Suprapubic skin (tissue), 4 donors: ENCODE measurements around the gene RUNX1. TPM values are rescaled to one million over a fixed set of nuclear protein-coding genes. Genes with fewer than 3 reads are reported as not detected.

ENCODE experiments used
- DNase-seq, 2 donors: peaks; one replicate each; pipeline ENCODE4 v3.0.0-alpha.2; 2019; ENCODE audit warnings: low spot score in 2 of 2
- H3K27ac ChIP-seq: fragments of 200-600 bp; sonication (generic); one replicate; pipeline ENCODE4 v1.5.1; 2019
- H3K27me3 ChIP-seq: fragments of 200-600 bp; sonication (generic); one replicate; pipeline ENCODE4 v1.5.1; 2019
- H3K36me3 ChIP-seq: fragments of 200-600 bp; sonication (generic); one replicate; pipeline ENCODE4 v1.5.1; 2019
- H3K4me1 ChIP-seq: fragments of 200-600 bp; sonication (generic); one replicate; pipeline ENCODE4 v1.5.1; 2019
- H3K4me3 ChIP-seq: fragments of 200-600 bp; sonication (generic); one replicate; pipeline ENCODE4 v1.5.1; 2019; ENCODE audit warnings: mild to moderate bottlenecking
- H3K9me3 ChIP-seq: fragments of 200-600 bp; sonication (generic); one replicate; pipeline ENCODE4 v1.5.1; 2019
- CTCF ChIP-seq, 2 donors: fragments of 200-600 bp in 1 of 2; fragments of 450-650 bp in 1 of 2; sonication (generic) in 1 of 2; IDR thresholded peaks; one replicate each; pipeline ENCODE4 v1.5.1; 2016 to 2019; ENCODE audit warnings: antibody characterized with exemption in 2 of 2, mild to moderate bottlenecking in 1 of 2, moderate library complexity in 1 of 2
- EP300 ChIP-seq: sonication (generic); formaldehyde crosslinking; IDR thresholded peaks from one replicate; pipeline ENCODE4 v1.6.1; 2017; ENCODE audit warnings: antibody characterized with exemption
- POLR2A ChIP-seq, 2 donors: fragments of 450-650 bp; IDR thresholded peaks; one replicate each; pipeline ENCODE4 v1.6.1; 2017; ENCODE audit warnings: antibody characterized with exemption in 2 of 2, mild to moderate bottlenecking in 2 of 2, moderate library complexity in 2 of 2
- POLR2AphosphoS5 ChIP-seq, 3 donors: sonication (generic); formaldehyde crosslinking; IDR thresholded peaks; one replicate each; pipeline ENCODE4 v1.6.1; 2017; ENCODE audit warnings: antibody characterized with exemption in 3 of 3
- WGBS: methylation state at CpG from one replicate; pipeline ENCODE4 v1.1.5; 2018; 5-methylcytosine and 5-hydroxymethylcytosine counted together
- total RNA-seq, 4 donors: library from RNA; depleted of rRNA; stranded (reverse); fragments of >200 nt; gene quantifications; one replicate each; pipeline ENCODE4 v1.1.0, GENCODE V29; 2016

Gene RUNX1
- total RNA-seq, 4 donors from 2014 or later: 15.4 to 26.7 (median 20.5) TPM

- no peak overlapping the region for H3K27ac ChIP-seq
- no peaks in the 10 kb centered on the region for H3K9me3 ChIP-seq
- H3K36me3 ChIP-seq: peaks cover 14% of the 10 kb centered on the region
- H3K4me1 ChIP-seq: peaks cover 24% of the 10 kb centered on the region
- H3K4me3 ChIP-seq: no peak overlapping the region
- TF ChIP-seq POLR2A (IDR thresholded peaks at IDR 0.05): no peak
- no peak for TF ChIP-seq CTCF (IDR thresholded peaks at IDR 0.05)
- 87% methylated on average over 7 of the region's 7 CpGs for WGBS
- DNase-seq: no peak
- H3K27me3 ChIP-seq: no peaks in the 10 kb centered on the region
Observed at GRCh38 chr21:34821717-34822116, 227.4 kb downstream of the RUNX1 start.

DNA sequence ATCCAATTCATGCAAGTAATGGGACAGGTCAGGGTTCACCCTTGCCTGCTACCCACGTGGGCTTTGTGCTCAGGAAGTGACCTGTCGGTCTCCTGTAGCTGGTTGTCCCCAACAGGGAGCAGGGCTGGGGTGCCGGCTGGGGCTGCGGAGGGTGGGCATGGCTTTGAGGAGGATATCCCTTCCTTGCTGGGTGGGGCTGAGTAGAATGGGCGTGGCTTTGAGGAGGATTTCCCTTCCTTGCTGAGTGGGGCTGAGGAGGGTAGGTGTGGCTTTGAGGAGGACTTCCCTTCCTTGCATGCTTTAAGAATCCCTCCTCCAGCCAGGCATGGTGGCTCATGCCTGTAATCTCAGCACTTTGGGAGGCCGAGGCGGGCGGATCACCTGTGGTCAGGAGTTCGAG, 229.1 kb downstream of the RUNX1 start:
- H3K27me3 ChIP-seq: no peaks in the 10 kb centered on the region
- H3K4me3 ChIP-seq: no peak overlapping the region
- TF ChIP-seq POLR2AphosphoS5 (IDR thresholded peaks at IDR 0.05) (no peak), EP300 (no peak), POLR2A (IDR thresholded peaks at IDR 0.05) (no peak), CTCF (IDR thresholded peaks at IDR 0.05) (no peak)
- no peak overlapping the region for H3K27ac ChIP-seq
- peaks cover 30% of the 10 kb centered on the region for H3K4me1 ChIP-seq
- no peaks in the 10 kb centered on the region for H3K9me3 ChIP-seq
- DNase-seq: no peak
- peaks cover 14% of the 10 kb centered on the region for H3K36me3 ChIP-seq
- WGBS: 89% methylated on average over 8 of the region's 9 CpGs

GRCh38 chr21:34819357-34819999, 229.6 kb downstream of the RUNX1 start:
- peaks cover 34% of the 10 kb centered on the region for H3K4me1 ChIP-seq
- H3K9me3 ChIP-seq: no peaks in the 10 kb centered on the region
- H3K4me3 ChIP-seq: no peak overlapping the region
- H3K27me3 ChIP-seq: no peaks in the 10 kb centered on the region
- no peak for DNase-seq
- no peak for TF ChIP-seq EP300
- no peak for TF ChIP-seq POLR2AphosphoS5 (IDR thresholded peaks at IDR 0.05)
- TF ChIP-seq CTCF (IDR thresholded peaks at IDR 0.05): no peak
- no peak for TF ChIP-seq POLR2A (IDR thresholded peaks at IDR 0.05)
- 70% methylated on average over 15 of the region's 15 CpGs for WGBS
- peak overlapping the region; percentile 25 for H3K27ac ChIP-seq
- peaks cover 14% of the 10 kb centered on the region for H3K36me3 ChIP-seq

- TF ChIP-seq EP300: no peak
- TF ChIP-seq POLR2AphosphoS5 (IDR thresholded peaks at IDR 0.05): no peak
- no peak for TF ChIP-seq POLR2A (IDR thresholded peaks at IDR 0.05)
- no peak for TF ChIP-seq CTCF (IDR thresholded peaks at IDR 0.05)
- no peak overlapping the region for H3K4me3 ChIP-seq
- no peaks in the 10 kb centered on the region for H3K9me3 ChIP-seq
- WGBS: 35% methylated on average over 8 of the region's 8 CpGs
- H3K27me3 ChIP-seq: no peaks in the 10 kb centered on the region
- peaks cover 42% of the 10 kb centered on the region for H3K4me1 ChIP-seq
- H3K36me3 ChIP-seq: peaks cover 14% of the 10 kb centered on the region
- H3K27ac ChIP-seq: peak overlapping the region; percentile 25
- DNase-seq: no peak
Observed at GRCh38 chr21:34818662-34819158, 230.4 kb downstream of the RUNX1 start.

- no peak overlapping the region for H3K4me3 ChIP-seq
- TF ChIP-seq CTCF (IDR thresholded peaks at IDR 0.05) (no peak), EP300 (no peak)
- H3K36me3 ChIP-seq: peaks cover 14% of the 10 kb centered on the region
- H3K27me3 ChIP-seq: no peaks in the 10 kb centered on the region
- peak overlapping the region; percentile 50 for H3K27ac ChIP-seq
- 68% methylated on average over 15 of the region's 16 CpGs for WGBS
- no peak for DNase-seq
- H3K9me3 ChIP-seq: no peaks in the 10 kb centered on the region
- H3K4me1 ChIP-seq: peaks cover 48% of the 10 kb centered on the region
Observed at GRCh38 chr21:34817821-34818661, 231.1 kb downstream of the RUNX1 start.
